ENCODE measurements around the gene TMEM72.

The TMEM72 gene

GRCh38 chr10:44954042-44954441, 42.9 kb downstream of the TMEM72 start:
- DNase-seq (ENCODE audit: low spot score) = no peak
- FAIRE-seq = no peak

GRCh38 chr10:44954962-44955361, 43.8 kb downstream of the TMEM72 start:
- FAIRE-seq (no peak), DNase-seq (ENCODE audit: low spot score) (no peak)

GRCh38 chr10:44955413-44956070, 44.4 kb downstream of the TMEM72 start:
- DNase-seq (ENCODE audit: low spot score) (no peak), FAIRE-seq (no peak)

- FAIRE-seq (no peak), DNase-seq (ENCODE audit: low spot score) (no peak)
Measured at GRCh38 chr10:44956226-44956625, 45.1 kb downstream of the TMEM72 start.

GRCh38 chr10:44956717-44957706, 45.9 kb downstream of the TMEM72 start:
- no peak for FAIRE-seq

GRCh38 chr10:44958196-44958897, 47.2 kb downstream of the TMEM72 start:
- FAIRE-seq (peak; percentile 65), DNase-seq (ENCODE audit: low spot score) (peak; percentile 79)

More at GRCh38 chr10:44956717-44957706, 45.9 kb downstream of the TMEM72 start:
- DNase-seq (ENCODE audit: low spot score) = no peak

- DNase-seq (ENCODE audit: low spot score) = no peak
- no peak for FAIRE-seq
Measured at GRCh38 chr10:44958898-44959246, 47.7 kb downstream of the TMEM72 start.

GRCh38 chr10:44959247-44960087, 48.3 kb downstream of the TMEM72 start, which contains the start of gene RASSF4:
Gene RASSF4, plus strand, starts transcription at chr10:44959802. Its CDS starts 10,401 bp downstream, at chr10:44970203.
- peak; percentile 71 for DNase-seq (ENCODE audit: low spot score)
- FAIRE-seq = no peak

- DNase-seq (ENCODE audit: low spot score) (no peak), FAIRE-seq (no peak)
Measured at GRCh38 chr10:44960088-44960460, 48.9 kb downstream of the TMEM72 start.

GRCh38 chr10:44960482-44961229, 49.5 kb downstream of the TMEM72 start:
- DNase-seq (ENCODE audit: low spot score) (no peak), FAIRE-seq (no peak)

- DNase-seq (ENCODE audit: low spot score) = no peak
- FAIRE-seq = no peak
Measured at GRCh38 chr10:44961230-44961571, 50.1 kb downstream of the TMEM72 start.

- DNase-seq (ENCODE audit: low spot score) (no peak), FAIRE-seq (no peak)
Measured at GRCh38 chr10:44961931-44962750, 51.0 kb downstream of the TMEM72 start.

- DNase-seq (ENCODE audit: low spot score) (peak; percentile 45), FAIRE-seq (no peak)
Measured at GRCh38 chr10:44962870-44963738, 52.0 kb downstream of the TMEM72 start.

- DNase-seq (ENCODE audit: low spot score) (peak; percentile 86), FAIRE-seq (peak; percentile 81)
Measured at GRCh38 chr10:44963772-44964633, 52.9 kb downstream of the TMEM72 start.

- FAIRE-seq = no peak
- DNase-seq (ENCODE audit: low spot score) = no peak
Measured at GRCh38 chr10:44965104-44965503, 54.0 kb downstream of the TMEM72 start.

GRCh38 chr10:44965651-44966097, 54.5 kb downstream of the TMEM72 start:
- DNase-seq (ENCODE audit: low spot score) = no peak
- no peak for FAIRE-seq

- FAIRE-seq = peak; percentile 79
- DNase-seq (ENCODE audit: low spot score) = peak; percentile 81
Measured at GRCh38 chr10:44966129-44966815, 55.1 kb downstream of the TMEM72 start.
